K562 (cell line): ENCODE data around the gene CCL24. TPM values are rescaled to one million over a fixed set of nuclear protein-coding genes. Genes with fewer than 3 reads are reported as not detected.

ENCODE experiments used
- ATF7 ChIP-seq: fragments of 450-650 bp; IDR thresholded peaks from 2 replicates; pipeline ENCODE4 v1.7.1; 2014; ENCODE audit warnings: mild to moderate bottlenecking, moderate library complexity
- CBX2 ChIP-seq: fragments of 200-600 bp; sonication (generic); IDR thresholded peaks from one replicate; pipeline ENCODE4 v1.6.1; 2012; ENCODE audit warnings: mild to moderate bottlenecking, low read length, inconsistent platforms; ENCODE audit not compliant: insufficient read depth, poor library complexity, severe bottlenecking
- ETV5 ChIP-seq: sonication (generic); formaldehyde crosslinking; IDR thresholded peaks from 2 replicates; pipeline ENCODE4 v1.4.0; 2020; ENCODE audit warnings: low read depth, mild to moderate bottlenecking, missing genetic modification reagents
- ETV6 ChIP-seq, 3 experiments: fragments of 150-350 bp in 1 of 3; sonication (generic) in 1 of 3; formaldehyde crosslinking in 1 of 3; IDR thresholded peaks; 2 replicates each; pipeline versions ENCODE4 v1.6.1 to v1.8.0; 2014 to 2022; ENCODE audit warnings: borderline replicate concordance in 2 of 3, low read depth in 2 of 3, antibody characterized with exemption in 1 of 3, low read length in 1 of 3, mild to moderate bottlenecking in 1 of 3, missing genetic modification reagents in 1 of 3
- HNRNPL ChIP-seq: fragments of 200-400 bp; formaldehyde crosslinking; IDR thresholded peaks from 2 replicates; pipeline ENCODE4 v1.6.1; 2017; ENCODE audit warnings: low read depth, mild to moderate bottlenecking, low read length
- MEF2A ChIP-seq: IDR thresholded peaks from 2 replicates; pipeline ENCODE4 v1.6.1; 2011; ENCODE audit warnings: low read depth, mild to moderate bottlenecking, low read length, moderate library complexity; ENCODE audit not compliant: control insufficient read depth
- RBM15 ChIP-seq: fragments of 200-400 bp; formaldehyde crosslinking; IDR thresholded peaks from 2 replicates; pipeline ENCODE4 v1.6.1; 2018; ENCODE audit warnings: mild to moderate bottlenecking, low read length, moderate library complexity; ENCODE audit not compliant: insufficient read depth
- RNF2 ChIP-seq: sonication (generic); IDR thresholded peaks from 2 replicates; pipeline ENCODE4 v1.6.1; 2016
- SRF ChIP-seq, 2 experiments: fragments of 250-450, 450-650 bp in 1 of 2; sonication (Bioruptor Pico) in 1 of 2; sonication (generic) in 1 of 2; formaldehyde crosslinking; IDR thresholded peaks; 2 replicates each; pipeline versions ENCODE4 v1.5.0 to v1.5.1; 2020 to 2022; ENCODE audit warnings: mild to moderate bottlenecking in 1 of 2, missing genetic modification reagents in 1 of 2
- polyA plus RNA-seq, 8 experiments: library from polyadenylated mRNA; depleted of rRNA in 4 of 8; stranded (reverse) in 5 of 8; unstranded in 3 of 8; fragments of >200 nt; fragmentation: Nextera tagmentation in 2 of 8; fragmentation: Illumina TruSeq in 1 of 8; extraction: Ambion mirVana in 2 of 8; extraction: Trizol in 1 of 8; gene quantifications; 2 replicates each; pipeline versions ENCODE4 v1.2.1 to v1.2.3, GENCODE V29; 2011 to 2014; ENCODE audit warnings: inconsistent platforms in 1 of 8, missing spikeins in 1 of 8
- total RNA-seq, 7 experiments: library from RNA; depleted of rRNA in 6 of 7; stranded (reverse); fragments of >200 nt in 6 of 7; fragmentation: Illumina TruSeq in 2 of 7; extraction: Trizol in 2 of 7; gene quantifications; 2 replicates each; pipeline versions ENCODE4 v1.2.1 to v1.2.3, GENCODE V29; 2011 to 2021; ENCODE audit warnings: low replicate concordance in 1 of 7
- TF ChIP-seq, protein P1 (sequence below): fragments of 150-350 bp; IDR thresholded peaks from 2 replicates; pipeline ENCODE4 v1.6.1; 2014; ENCODE audit warnings: low read depth, mild to moderate bottlenecking, low read length, borderline replicate concordance
- TF ChIP-seq, protein P2 (sequence below): sonication (generic); IDR thresholded peaks from 2 replicates; pipeline ENCODE4 v1.6.1; 2016
- TF ChIP-seq, protein P3 (sequence below): fragments of 450-650 bp; IDR thresholded peaks from 2 replicates; pipeline ENCODE4 v1.7.1; 2018; ENCODE audit warnings: mild to moderate bottlenecking, low read depth; ENCODE audit not compliant: partially characterized antibody
- TF ChIP-seq, protein P4 (sequence below): sonication (generic); formaldehyde crosslinking; IDR thresholded peaks from 2 replicates; pipeline ENCODE4 v1.8.0; 2022; ENCODE audit warnings: mild to moderate bottlenecking, missing genetic modification reagents
- TF ChIP-seq, protein P5 (sequence below): fragments of 250-450 bp; sonication (Bioruptor Pico); IDR thresholded peaks from 2 replicates; pipeline ENCODE4 v1.9.0; 2021; ENCODE audit warnings: mild to moderate bottlenecking

Gene CCL24
- total and polyA plus RNA-seq, 9 of the 15 experiments (the other 6 are each of a cell fraction or from before 2014, with no cell fraction given) = 0.45 to 3.6 (median 0.95) TPM; not detected in 1

DNA sequence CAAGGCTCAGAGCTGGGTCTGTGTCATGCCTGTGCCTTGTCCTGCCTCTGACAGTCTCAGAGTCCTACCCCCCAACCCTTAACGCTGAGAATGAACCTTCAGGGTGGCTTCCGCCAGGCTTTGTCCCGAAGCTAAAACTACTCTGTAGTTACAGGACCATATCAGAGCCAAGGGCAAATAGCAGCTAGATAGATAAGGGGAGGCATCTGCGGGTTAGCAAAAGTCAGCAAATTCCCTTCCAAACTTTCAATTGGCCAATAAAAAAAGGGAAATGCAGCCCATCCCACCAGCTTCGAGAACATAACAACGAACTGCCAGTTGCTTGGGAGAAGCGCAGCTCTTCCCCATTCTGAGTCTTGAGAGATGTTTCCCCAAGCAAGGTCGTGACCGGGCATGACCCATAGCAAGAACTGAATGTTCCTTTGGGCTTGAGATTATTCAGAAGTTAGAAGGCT, 17.7 kb downstream of the CCL24 start (continued):
- TF ChIP-seq, protein P1, sequence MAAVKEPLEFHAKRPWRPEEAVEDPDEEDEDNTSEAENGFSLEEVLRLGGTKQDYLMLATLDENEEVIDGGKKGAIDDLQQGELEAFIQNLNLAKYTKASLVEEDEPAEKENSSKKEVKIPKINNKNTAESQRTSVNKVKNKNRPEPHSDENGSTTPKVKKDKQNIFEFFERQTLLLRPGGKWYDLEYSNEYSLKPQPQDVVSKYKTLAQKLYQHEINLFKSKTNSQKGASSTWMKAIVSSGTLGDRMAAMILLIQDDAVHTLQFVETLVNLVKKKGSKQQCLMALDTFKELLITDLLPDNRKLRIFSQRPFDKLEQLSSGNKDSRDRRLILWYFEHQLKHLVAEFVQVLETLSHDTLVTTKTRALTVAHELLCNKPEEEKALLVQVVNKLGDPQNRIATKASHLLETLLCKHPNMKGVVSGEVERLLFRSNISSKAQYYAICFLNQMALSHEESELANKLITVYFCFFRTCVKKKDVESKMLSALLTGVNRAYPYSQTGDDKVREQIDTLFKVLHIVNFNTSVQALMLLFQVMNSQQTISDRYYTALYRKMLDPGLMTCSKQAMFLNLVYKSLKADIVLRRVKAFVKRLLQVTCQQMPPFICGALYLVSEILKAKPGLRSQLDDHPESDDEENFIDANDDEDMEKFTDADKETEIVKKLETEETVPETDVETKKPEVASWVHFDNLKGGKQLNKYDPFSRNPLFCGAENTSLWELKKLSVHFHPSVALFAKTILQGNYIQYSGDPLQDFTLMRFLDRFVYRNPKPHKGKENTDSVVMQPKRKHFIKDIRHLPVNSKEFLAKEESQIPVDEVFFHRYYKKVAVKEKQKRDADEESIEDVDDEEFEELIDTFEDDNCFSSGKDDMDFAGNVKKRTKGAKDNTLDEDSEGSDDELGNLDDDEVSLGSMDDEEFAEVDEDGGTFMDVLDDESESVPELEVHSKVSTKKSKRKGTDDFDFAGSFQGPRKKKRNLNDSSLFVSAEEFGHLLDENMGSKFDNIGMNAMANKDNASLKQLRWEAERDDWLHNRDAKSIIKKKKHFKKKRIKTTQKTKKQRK = no peak
- TF ChIP-seq SRF (CRISPR knock-in tag; IDR thresholded peaks at IDR 0.05) (0 out of 4 replicates have a peak, but pooled peaks of 1 of the 2 experiments have one; percentile 15), HNRNPL (no peak; the same call in 1 of the 2 replicates), RNF2 (peak; percentile 30; the same call in 1 of the 2 replicates), RBM15 (no peak), ETV5 (CRISPR knock-in tag) (0 out of 2 replicates have a peak, but pooled peaks have one; percentile 18), ATF7 (no peak), CBX2 (no peak), ETV6 (IDR thresholded peaks at IDR 0.05; ENCODE audit: borderline replicate concordance in 1 of 2, low read depth in 2 of 2, low read length in 1 of 2) (no peak), ETV6 (CRISPR knock-in tag; IDR thresholded peaks at IDR 0.05; ENCODE audit: borderline replicate concordance) (no peak), MEF2A (no peak)
- TF ChIP-seq, protein P2, sequence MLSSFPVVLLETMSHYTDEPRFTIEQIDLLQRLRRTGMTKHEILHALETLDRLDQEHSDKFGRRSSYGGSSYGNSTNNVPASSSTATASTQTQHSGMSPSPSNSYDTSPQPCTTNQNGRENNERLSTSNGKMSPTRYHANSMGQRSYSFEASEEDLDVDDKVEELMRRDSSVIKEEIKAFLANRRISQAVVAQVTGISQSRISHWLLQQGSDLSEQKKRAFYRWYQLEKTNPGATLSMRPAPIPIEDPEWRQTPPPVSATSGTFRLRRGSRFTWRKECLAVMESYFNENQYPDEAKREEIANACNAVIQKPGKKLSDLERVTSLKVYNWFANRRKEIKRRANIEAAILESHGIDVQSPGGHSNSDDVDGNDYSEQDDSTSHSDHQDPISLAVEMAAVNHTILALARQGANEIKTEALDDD = 0 out of 2 replicates have a peak, but pooled peaks have one; percentile 4
- TF ChIP-seq, protein P3, sequence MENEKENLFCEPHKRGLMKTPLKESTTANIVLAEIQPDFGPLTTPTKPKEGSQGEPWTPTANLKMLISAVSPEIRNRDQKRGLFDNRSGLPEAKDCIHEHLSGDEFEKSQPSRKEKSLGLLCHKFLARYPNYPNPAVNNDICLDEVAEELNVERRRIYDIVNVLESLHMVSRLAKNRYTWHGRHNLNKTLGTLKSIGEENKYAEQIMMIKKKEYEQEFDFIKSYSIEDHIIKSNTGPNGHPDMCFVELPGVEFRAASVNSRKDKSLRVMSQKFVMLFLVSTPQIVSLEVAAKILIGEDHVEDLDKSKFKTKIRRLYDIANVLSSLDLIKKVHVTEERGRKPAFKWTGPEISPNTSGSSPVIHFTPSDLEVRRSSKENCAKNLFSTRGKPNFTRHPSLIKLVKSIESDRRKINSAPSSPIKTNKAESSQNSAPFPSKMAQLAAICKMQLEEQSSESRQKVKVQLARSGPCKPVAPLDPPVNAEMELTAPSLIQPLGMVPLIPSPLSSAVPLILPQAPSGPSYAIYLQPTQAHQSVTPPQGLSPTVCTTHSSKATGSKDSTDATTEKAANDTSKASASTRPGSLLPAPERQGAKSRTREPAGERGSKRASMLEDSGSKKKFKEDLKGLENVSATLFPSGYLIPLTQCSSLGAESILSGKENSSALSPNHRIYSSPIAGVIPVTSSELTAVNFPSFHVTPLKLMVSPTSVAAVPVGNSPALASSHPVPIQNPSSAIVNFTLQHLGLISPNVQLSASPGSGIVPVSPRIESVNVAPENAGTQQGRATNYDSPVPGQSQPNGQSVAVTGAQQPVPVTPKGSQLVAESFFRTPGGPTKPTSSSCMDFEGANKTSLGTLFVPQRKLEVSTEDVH = no peak
- TF ChIP-seq, protein P4, sequence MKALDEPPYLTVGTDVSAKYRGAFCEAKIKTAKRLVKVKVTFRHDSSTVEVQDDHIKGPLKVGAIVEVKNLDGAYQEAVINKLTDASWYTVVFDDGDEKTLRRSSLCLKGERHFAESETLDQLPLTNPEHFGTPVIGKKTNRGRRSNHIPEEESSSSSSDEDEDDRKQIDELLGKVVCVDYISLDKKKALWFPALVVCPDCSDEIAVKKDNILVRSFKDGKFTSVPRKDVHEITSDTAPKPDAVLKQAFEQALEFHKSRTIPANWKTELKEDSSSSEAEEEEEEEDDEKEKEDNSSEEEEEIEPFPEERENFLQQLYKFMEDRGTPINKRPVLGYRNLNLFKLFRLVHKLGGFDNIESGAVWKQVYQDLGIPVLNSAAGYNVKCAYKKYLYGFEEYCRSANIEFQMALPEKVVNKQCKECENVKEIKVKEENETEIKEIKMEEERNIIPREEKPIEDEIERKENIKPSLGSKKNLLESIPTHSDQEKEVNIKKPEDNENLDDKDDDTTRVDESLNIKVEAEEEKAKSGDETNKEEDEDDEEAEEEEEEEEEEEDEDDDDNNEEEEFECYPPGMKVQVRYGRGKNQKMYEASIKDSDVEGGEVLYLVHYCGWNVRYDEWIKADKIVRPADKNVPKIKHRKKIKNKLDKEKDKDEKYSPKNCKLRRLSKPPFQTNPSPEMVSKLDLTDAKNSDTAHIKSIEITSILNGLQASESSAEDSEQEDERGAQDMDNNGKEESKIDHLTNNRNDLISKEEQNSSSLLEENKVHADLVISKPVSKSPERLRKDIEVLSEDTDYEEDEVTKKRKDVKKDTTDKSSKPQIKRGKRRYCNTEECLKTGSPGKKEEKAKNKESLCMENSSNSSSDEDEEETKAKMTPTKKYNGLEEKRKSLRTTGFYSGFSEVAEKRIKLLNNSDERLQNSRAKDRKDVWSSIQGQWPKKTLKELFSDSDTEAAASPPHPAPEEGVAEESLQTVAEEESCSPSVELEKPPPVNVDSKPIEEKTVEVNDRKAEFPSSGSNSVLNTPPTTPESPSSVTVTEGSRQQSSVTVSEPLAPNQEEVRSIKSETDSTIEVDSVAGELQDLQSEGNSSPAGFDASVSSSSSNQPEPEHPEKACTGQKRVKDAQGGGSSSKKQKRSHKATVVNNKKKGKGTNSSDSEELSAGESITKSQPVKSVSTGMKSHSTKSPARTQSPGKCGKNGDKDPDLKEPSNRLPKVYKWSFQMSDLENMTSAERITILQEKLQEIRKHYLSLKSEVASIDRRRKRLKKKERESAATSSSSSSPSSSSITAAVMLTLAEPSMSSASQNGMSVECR (CRISPR knock-in tag) = no peak
- TF ChIP-seq, protein P5, sequence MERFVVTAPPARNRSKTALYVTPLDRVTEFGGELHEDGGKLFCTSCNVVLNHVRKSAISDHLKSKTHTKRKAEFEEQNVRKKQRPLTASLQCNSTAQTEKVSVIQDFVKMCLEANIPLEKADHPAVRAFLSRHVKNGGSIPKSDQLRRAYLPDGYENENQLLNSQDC (CRISPR knock-in tag) = no peak
